Mesenchymal stem cell (in vitro differentiated cells and primary cell): ENCODE data around the gene ABCB1.
A peak's percentile ranks its signal among the peaks of the same experiment; 100 is the strongest.

Experiments used
- DNase-seq: peaks from one replicate; pipeline ENCODE4 v3.0.0-alpha.2; 2013
- H2AFZ ChIP-seq: one replicate; pipeline ENCODE4 v1.6.1; 2013; ENCODE audit warnings: low read depth, mild to moderate bottlenecking, control low read depth, inconsistent platforms, low read length, moderate library complexity
- H2AK5ac ChIP-seq: 2 replicates; pipeline ENCODE4 v1.6.1; 2013; ENCODE audit warnings: low read length, moderate library complexity, mild to moderate bottlenecking, inconsistent platforms; ENCODE audit not compliant: severe bottlenecking
- H2BK120ac ChIP-seq: one replicate; pipeline ENCODE4 v1.6.1; 2013; ENCODE audit warnings: low read depth, mild to moderate bottlenecking, inconsistent platforms, low read length, moderate library complexity
- H2BK12ac ChIP-seq, 2 experiments: one replicate each; pipeline ENCODE4 v1.6.1; 2013; ENCODE audit warnings: inconsistent platforms in 2 of 2, low read length in 2 of 2, mild to moderate bottlenecking in 2 of 2, moderate library complexity in 2 of 2, control low read depth in 1 of 2
- H2BK15ac ChIP-seq: one replicate; pipeline ENCODE4 v1.6.1; 2013; ENCODE audit warnings: mild to moderate bottlenecking, low read depth, inconsistent platforms; ENCODE audit not compliant: poor library complexity, severe bottlenecking
- H2BK5ac ChIP-seq: 2 replicates; pipeline ENCODE4 v1.6.1; 2013; ENCODE audit warnings: low read depth, mild to moderate bottlenecking, low read length, control low read depth, inconsistent platforms; ENCODE audit not compliant: poor library complexity, severe bottlenecking
- H3K14ac ChIP-seq, 2 experiments: one replicate each; pipeline ENCODE4 v1.6.1; 2013; ENCODE audit warnings: inconsistent platforms in 2 of 2, low read length in 2 of 2, control low read depth in 1 of 2, mild to moderate bottlenecking in 1 of 2, moderate library complexity in 1 of 2
- H3K18ac ChIP-seq, 2 experiments: one replicate each; pipeline ENCODE4 v1.6.1; 2013; ENCODE audit warnings: inconsistent platforms in 2 of 2, low read length in 2 of 2, control low read depth in 1 of 2, low read depth in 1 of 2, mild to moderate bottlenecking in 1 of 2
- H3K23ac ChIP-seq, 2 experiments: one replicate each; pipeline ENCODE4 v1.6.1; 2013; ENCODE audit warnings: inconsistent platforms in 2 of 2, low read length in 2 of 2, mild to moderate bottlenecking in 2 of 2, moderate library complexity in 2 of 2, control low read depth in 1 of 2
- H3K27ac ChIP-seq: 2 replicates; pipeline ENCODE4 v1.5.1; 2013; ENCODE audit warnings: mild to moderate bottlenecking, moderate library complexity, low read length, control low read depth, inconsistent platforms; ENCODE audit not compliant: poor library complexity, severe bottlenecking
- H3K27me3 ChIP-seq, 2 experiments: 2 replicates each; pipeline versions ENCODE4 v1.6.1 to v1.7.0; 2013; ENCODE audit warnings: low read length in 2 of 2, mild to moderate bottlenecking in 2 of 2, moderate library complexity in 2 of 2, control low read depth in 1 of 2, inconsistent platforms in 1 of 2; ENCODE audit not compliant: control insufficient read depth in 1 of 2, insufficient read depth in 1 of 2
- H3K36me3 ChIP-seq, 2 experiments: 2 replicates each; pipeline versions ENCODE4 v1.6.1 to v1.7.0; 2013; ENCODE audit warnings: low read length in 2 of 2, control low read depth in 1 of 2, inconsistent platforms in 1 of 2, low read depth in 1 of 2, mild to moderate bottlenecking in 1 of 2; ENCODE audit not compliant: insufficient read depth in 2 of 2, control insufficient read depth in 1 of 2
- H3K4ac ChIP-seq, 2 experiments: one replicate each; pipeline ENCODE4 v1.6.1; 2013; ENCODE audit warnings: inconsistent platforms in 2 of 2, low read length in 2 of 2, mild to moderate bottlenecking in 2 of 2, moderate library complexity in 2 of 2, control low read depth in 1 of 2, low read depth in 1 of 2
- H3K4me1 ChIP-seq: 2 replicates; pipeline ENCODE4 v1.6.1; 2013; ENCODE audit warnings: low read depth, low read length, control low read depth; ENCODE audit not compliant: control insufficient read depth, insufficient read depth
- H3K4me2 ChIP-seq: 2 replicates; pipeline ENCODE4 v1.6.1; 2013; ENCODE audit warnings: low read length, mild to moderate bottlenecking, inconsistent platforms; ENCODE audit not compliant: poor library complexity, severe bottlenecking
- H3K4me3 ChIP-seq, 2 experiments: 2 replicates each; pipeline versions ENCODE4 v1.5.1 to v1.7.0; 2013; ENCODE audit warnings: low read length in 2 of 2, mild to moderate bottlenecking in 2 of 2, control low read depth in 1 of 2, low read depth in 1 of 2; ENCODE audit not compliant: insufficient read depth in 1 of 2
- H3K79me1 ChIP-seq: replicated peaks from 2 replicates; pipeline ENCODE4 v1.6.1; 2013; ENCODE audit warnings: mild to moderate bottlenecking, control low read depth, low read length, inconsistent platforms; ENCODE audit not compliant: poor library complexity, severe bottlenecking
- H3K9ac ChIP-seq: 2 replicates; pipeline ENCODE4 v1.7.0; 2013; ENCODE audit warnings: mild to moderate bottlenecking, low read length, moderate library complexity
- H3K9me3 ChIP-seq: 2 replicates; pipeline ENCODE4 v1.7.0; 2013; ENCODE audit warnings: mild to moderate bottlenecking, low read length; ENCODE audit not compliant: control insufficient read depth
- H4K8ac ChIP-seq: one replicate; pipeline ENCODE4 v1.6.1; 2013; ENCODE audit warnings: inconsistent platforms, mild to moderate bottlenecking, low read length, moderate library complexity
- H4K91ac ChIP-seq: one replicate; pipeline ENCODE4 v1.6.1; 2013; ENCODE audit warnings: mild to moderate bottlenecking, low read length, inconsistent platforms
- WGBS: methylation state at CpG from one replicate; pipeline ENCODE4 v1.1.7; 2013; ENCODE audit warnings: mixed read lengths; 5-methylcytosine and 5-hydroxymethylcytosine counted together

ABCB1 gene

DNA sequence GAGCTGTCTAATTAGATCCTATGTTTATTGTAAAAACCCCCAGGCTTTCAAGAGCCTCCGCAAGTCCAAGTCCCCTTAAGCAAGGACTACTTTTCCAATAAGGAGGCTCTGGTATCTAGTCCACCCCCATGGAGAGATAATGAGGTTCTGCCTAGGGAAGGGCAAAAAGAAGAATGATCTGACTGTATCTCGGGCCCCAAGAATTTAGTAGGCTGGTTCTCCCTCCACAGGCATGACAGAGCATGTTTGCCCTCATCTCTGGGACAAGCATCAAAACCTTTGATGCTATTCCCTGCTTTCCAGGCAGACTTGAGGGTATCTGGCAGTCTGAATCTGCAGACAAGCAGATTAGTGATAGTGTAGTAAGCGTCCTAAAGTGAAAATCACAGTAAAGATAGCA, 19.0 kb downstream of the ABCB1 start:
- H3K18ac ChIP-seq: no peak overlapping the region
- no peak overlapping the region for H2AFZ ChIP-seq
- no peaks in the 10 kb centered on the region for H3K36me3 ChIP-seq
- no peak for DNase-seq
- no peak overlapping the region for H3K4me3 ChIP-seq
- no peak overlapping the region for H2BK15ac ChIP-seq
- H3K27me3 ChIP-seq: no peaks in the 10 kb centered on the region
- H3K79me1 ChIP-seq: no peaks in the 10 kb centered on the region
- no peak overlapping the region for H4K91ac ChIP-seq
- H3K23ac ChIP-seq: no peak overlapping the region
- H3K9ac ChIP-seq: no peak overlapping the region
- H2BK120ac ChIP-seq: no peak overlapping the region
- 77% methylated on average over 3 of the region's 3 CpGs for WGBS
- no peak overlapping the region for H3K4ac ChIP-seq
- H3K9me3 ChIP-seq: no peaks in the 10 kb centered on the region
- H4K8ac ChIP-seq: no peak overlapping the region
- no peak overlapping the region for H3K4me2 ChIP-seq
- H2BK12ac ChIP-seq: no peak overlapping the region
- no peak overlapping the region for H2AK5ac ChIP-seq
- no peak overlapping the region for H2BK5ac ChIP-seq
- H3K27ac ChIP-seq: no peak overlapping the region
- H3K4me1 ChIP-seq: no peaks in the 10 kb centered on the region
- no peak overlapping the region for H3K14ac ChIP-seq

DNA sequence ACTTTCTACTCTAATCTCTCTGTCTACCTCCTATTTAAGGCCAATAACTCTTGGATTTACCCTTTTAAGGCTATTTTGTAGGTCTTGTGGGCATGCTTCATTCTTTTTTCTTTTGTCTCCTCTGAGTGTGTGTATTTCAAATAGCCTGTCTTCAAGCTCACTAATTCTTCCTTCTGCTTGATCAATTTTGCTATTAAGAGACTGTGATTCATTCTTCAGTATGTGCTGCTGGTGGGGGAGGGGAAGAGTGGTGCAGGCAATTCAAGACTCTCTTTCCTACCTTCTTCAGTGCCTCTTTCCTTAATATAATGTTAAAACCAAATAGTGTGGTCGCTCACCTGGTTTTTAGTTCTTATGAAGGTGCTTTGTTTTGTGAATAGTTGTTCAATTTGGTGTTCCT, 20.0 kb downstream of the ABCB1 start:
- H3K9ac ChIP-seq: no peak overlapping the region
- no peak overlapping the region for H3K18ac ChIP-seq
- H2BK120ac ChIP-seq: no peak overlapping the region
- H3K36me3 ChIP-seq: no peaks in the 10 kb centered on the region
- no peak overlapping the region for H2BK5ac ChIP-seq
- H3K9me3 ChIP-seq: no peaks in the 10 kb centered on the region
- H3K4ac ChIP-seq: no peak overlapping the region
- no peak overlapping the region for H3K14ac ChIP-seq
- no CpG with 5 or more reads among the region's 1 CpG for WGBS
- no peaks in the 10 kb centered on the region for H3K4me1 ChIP-seq
- no peak overlapping the region for H3K23ac ChIP-seq
- H2BK12ac ChIP-seq: no peak overlapping the region
- H3K27me3 ChIP-seq: no peaks in the 10 kb centered on the region
- H2AK5ac ChIP-seq: no peak overlapping the region
- no peak overlapping the region for H4K8ac ChIP-seq
- DNase-seq: no peak
- H4K91ac ChIP-seq: no peak overlapping the region
- H3K4me2 ChIP-seq: no peak overlapping the region
- no peak overlapping the region for H2BK15ac ChIP-seq
- H2AFZ ChIP-seq: no peak overlapping the region
- H3K4me3 ChIP-seq: no peak overlapping the region
- H3K79me1 ChIP-seq: no peaks in the 10 kb centered on the region
- no peak overlapping the region for H3K27ac ChIP-seq

DNA sequence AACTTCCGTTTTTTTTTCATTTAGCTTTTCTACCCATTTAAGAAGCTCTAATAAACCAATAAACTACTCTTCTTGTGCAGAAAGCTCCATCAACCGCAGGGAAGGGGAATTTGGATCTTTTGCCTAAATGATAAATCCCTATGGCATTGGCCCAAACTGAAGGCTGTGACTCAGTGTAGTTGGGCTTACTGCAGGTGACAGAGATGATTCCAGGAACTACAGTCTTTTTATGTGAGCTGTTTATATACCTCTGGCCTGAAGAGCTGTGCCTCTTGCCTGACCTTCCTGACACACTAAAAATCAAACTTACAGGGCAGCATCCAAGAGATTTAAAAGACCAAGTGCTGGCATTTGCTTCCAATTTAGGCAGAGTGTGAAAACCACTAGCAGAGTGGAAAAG, 25.2 kb downstream of the ABCB1 start:
- Histone ChIP-seq H3K4me3 (no peak overlapping the region), H3K36me3 (no peaks in the 10 kb centered on the region), H2AK5ac (peak overlapping the region; percentile 19), H3K4me2 (no peak overlapping the region), H2BK5ac (no peak overlapping the region), H2BK12ac (no peak overlapping the region), H3K18ac (no peak overlapping the region), H3K27me3 (no peaks in the 10 kb centered on the region), H3K23ac (no peak overlapping the region), H3K9me3 (no peaks in the 10 kb centered on the region), H2BK120ac (no peak overlapping the region), H3K9ac (no peak overlapping the region), H3K79me1 (no peaks in the 10 kb centered on the region), H4K91ac (no peak overlapping the region), H3K4me1 (no peaks in the 10 kb centered on the region), H4K8ac (no peak overlapping the region), H3K4ac (no peak overlapping the region), H3K14ac (no peak overlapping the region), H3K27ac (no peak overlapping the region), H2AFZ (no peak overlapping the region), H2BK15ac (no peak overlapping the region)
- 92% methylated on average over 2 of the region's 2 CpGs for WGBS
- no peak for DNase-seq

DNA sequence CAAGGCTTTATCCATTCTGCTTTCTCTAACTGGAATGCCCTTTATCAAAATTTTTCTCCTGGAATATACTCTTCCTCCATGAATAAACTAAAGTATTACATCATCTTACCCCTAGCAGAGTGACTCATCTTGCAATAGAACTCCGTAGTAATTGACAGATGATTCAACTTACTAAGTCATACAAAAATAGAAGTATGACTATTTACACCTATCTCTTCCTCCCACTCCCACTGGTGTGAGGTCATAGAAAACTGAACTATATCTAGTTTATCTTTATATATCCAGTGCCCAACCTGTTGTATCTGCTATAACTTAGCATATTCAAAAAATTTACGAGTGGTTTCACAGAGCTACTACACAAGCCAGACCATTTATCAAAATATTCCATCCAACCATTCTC, 26.1 kb downstream of the ABCB1 start:
- WGBS: 60% methylated on average over 1 of the region's 2 CpGs
- Histone ChIP-seq H3K4ac (no peak overlapping the region), H2BK12ac (no peak overlapping the region), H3K36me3 (no peaks in the 10 kb centered on the region), H2BK120ac (no peak overlapping the region), H3K79me1 (no peaks in the 10 kb centered on the region), H2BK15ac (no peak overlapping the region), H4K91ac (no peak overlapping the region), H3K27me3 (no peaks in the 10 kb centered on the region), H3K9me3 (no peaks in the 10 kb centered on the region), H3K23ac (no peak overlapping the region), H3K9ac (no peak overlapping the region), H3K4me1 (no peaks in the 10 kb centered on the region), H3K4me2 (no peak overlapping the region), H3K27ac (no peak overlapping the region), H3K4me3 (no peak overlapping the region), H2AK5ac (no peak overlapping the region), H2AFZ (no peak overlapping the region), H4K8ac (no peak overlapping the region), H3K18ac (no peak overlapping the region), H2BK5ac (no peak overlapping the region), H3K14ac (no peak overlapping the region)
- DNase-seq: peak; percentile 51
